GM06990 (cell line): ENCODE measurements around the gene NTN1.
"Not testable (repeated sequence)": the region's sequence is repeated elsewhere in the genome, so short reads cannot be mapped to it uniquely, and the experiment has no call there.

Experiments
- DNase-seq: peaks from one replicate; pipeline ENCODE4 v3.0.0-alpha.2; 2011; ENCODE audit not compliant: insufficient read length; ENCODE audit errors: extremely low read depth
- H3K27me3 ChIP-seq: replicated peaks from 2 replicates; pipeline ENCODE4 v1.6.0; 2011; ENCODE audit warnings: low read length; ENCODE audit not compliant: control insufficient read depth, insufficient read depth
- H3K36me3 ChIP-seq: 2 replicates; pipeline ENCODE4 v1.5.1; 2011; ENCODE audit warnings: low read length; ENCODE audit not compliant: control insufficient read depth, insufficient read depth
- H3K4me3 ChIP-seq: replicated peaks from 2 replicates; pipeline ENCODE4 v1.5.1; 2011; ENCODE audit warnings: low read depth, mild to moderate bottlenecking, control low read depth, low read length
- CTCF ChIP-seq: IDR thresholded peaks from 2 replicates; pipeline ENCODE4 v1.5.1; 2011; ENCODE audit warnings: low read length, control low read depth, mild to moderate bottlenecking, inconsistent platforms; ENCODE audit not compliant: insufficient read depth, poor library complexity, severe bottlenecking

The NTN1 gene

GRCh38 chr17:8985054-8985701 is 36.1 kb upstream of the NTN1 start:
- H3K27me3 ChIP-seq, result no peaks in the 10 kb centered on the region
- no peaks in the 10 kb centered on the region for H3K36me3 ChIP-seq
- peak; percentile 58 for DNase-seq
- no peak overlapping the region for H3K4me3 ChIP-seq
- TF ChIP-seq CTCF, result no peak

- peak; percentile 32 for TF ChIP-seq CTCF
- Histone ChIP-seq H3K36me3 (no peaks in the 10 kb centered on the region), H3K27me3 (no peaks in the 10 kb centered on the region), H3K4me3 (no peak overlapping the region)
- no peak for DNase-seq
Measured at GRCh38 chr17:8986295-8986694, 35.0 kb upstream of the NTN1 start.

GRCh38 chr17:8988263-8988935 is 32.9 kb upstream of the NTN1 start:
- not testable (repeated sequence) for DNase-seq, H3K4me3 ChIP-seq, H3K36me3 ChIP-seq, H3K27me3 ChIP-seq

GRCh38 chr17:8991514-8992285 is 29.6 kb upstream of the NTN1 start:
- Histone ChIP-seq H3K27me3 (no peaks in the 10 kb centered on the region), H3K36me3 (no peaks in the 10 kb centered on the region), H3K4me3 (no peak overlapping the region)
- TF ChIP-seq CTCF, result peak; percentile 71
- DNase-seq, result no peak

GRCh38 chr17:8994319-8994718 is 27.0 kb upstream of the NTN1 start:
- peak; percentile 76 for TF ChIP-seq CTCF
- Histone ChIP-seq H3K36me3 (no peaks in the 10 kb centered on the region), H3K4me3 (no peak overlapping the region), H3K27me3 (no peaks in the 10 kb centered on the region)
- peak; percentile 70 for DNase-seq

- Histone ChIP-seq H3K27me3 (no peaks in the 10 kb centered on the region), H3K36me3 (no peaks in the 10 kb centered on the region), H3K4me3 (no peak overlapping the region)
- no peak for TF ChIP-seq CTCF
- DNase-seq, result no peak
Measured at GRCh38 chr17:8995711-8996110, 25.6 kb upstream of the NTN1 start.
